WTC11 (cell line): ENCODE results near the gene PIGU. TPM values are rescaled to one million over a fixed set of nuclear protein-coding genes. Genes with fewer than 3 reads are reported as not detected.

Source experiments
- AR ChIP-seq: fragments of 250-450 bp; sonication (Bioruptor Pico); IDR thresholded peaks from 2 replicates; pipeline ENCODE4 v1.9.0; 2021; ENCODE audit warnings: mild to moderate bottlenecking
- E2F4 ChIP-seq: sonication (generic); formaldehyde crosslinking; IDR thresholded peaks from 2 replicates; pipeline ENCODE4 v1.8.1; 2022; ENCODE audit warnings: low read depth, mild to moderate bottlenecking, moderate library complexity, missing genetic modification reagents, borderline replicate concordance
- ESRRA ChIP-seq: sonication (generic); formaldehyde crosslinking; IDR thresholded peaks from 2 replicates; pipeline ENCODE4 v1.8.1; 2022; ENCODE audit warnings: mild to moderate bottlenecking, missing genetic modification reagents, borderline replicate concordance
- FOXJ3 ChIP-seq: sonication (generic); formaldehyde crosslinking; IDR thresholded peaks from 2 replicates; pipeline ENCODE4 v1.9.0; 2021; ENCODE audit warnings: missing genetic modification reagents, mild to moderate bottlenecking, borderline replicate concordance
- GTF2I ChIP-seq: fragments of 250-450 bp; sonication (Bioruptor Pico); conservative IDR thresholded peaks from 2 replicates; pipeline ENCODE4 v1.4.0; 2021; ENCODE audit warnings: mild to moderate bottlenecking
- IRF1 ChIP-seq: sonication (generic); formaldehyde crosslinking; IDR thresholded peaks from 2 replicates; pipeline ENCODE4 v1.8.0; 2023; ENCODE audit warnings: missing genetic modification reagents
- IRF2 ChIP-seq: sonication (generic); formaldehyde crosslinking; IDR thresholded peaks from 2 replicates; pipeline ENCODE4 v1.8.0; 2022; ENCODE audit warnings: low read depth, missing genetic modification reagents, borderline replicate concordance
- KAT7 ChIP-seq: sonication (generic); formaldehyde crosslinking; IDR thresholded peaks from 2 replicates; pipeline ENCODE4 v1.8.1; 2023; ENCODE audit warnings: missing genetic modification reagents, mild to moderate bottlenecking, borderline replicate concordance
- NR2C2 ChIP-seq: sonication (generic); formaldehyde crosslinking; IDR thresholded peaks from 2 replicates; pipeline ENCODE4 v1.8.0; 2022; ENCODE audit warnings: mild to moderate bottlenecking, missing genetic modification reagents
- OVOL2 ChIP-seq: fragments of 250-450 bp; sonication (Bioruptor Pico); IDR thresholded peaks from 2 replicates; pipeline ENCODE4 v1.9.0; 2021; ENCODE audit warnings: mild to moderate bottlenecking, borderline replicate concordance
- ZNF416 ChIP-seq: fragments of 250-450 bp; sonication (Bioruptor Pico); IDR thresholded peaks from 2 replicates; pipeline ENCODE4 v1.9.0; 2021; ENCODE audit warnings: mild to moderate bottlenecking, inconsistent platforms
- total RNA-seq: library from RNA; stranded (reverse); gene quantifications from 3 replicates; pipeline ENCODE4 v1.2.3, GENCODE V29; 2021
- TF ChIP-seq, protein P1 (sequence below): sonication (generic); formaldehyde crosslinking; IDR thresholded peaks from 2 replicates; pipeline ENCODE4 v1.8.0; 2023; ENCODE audit warnings: missing genetic modification reagents, mild to moderate bottlenecking, borderline replicate concordance
- TF ChIP-seq, protein P2 (sequence below): sonication (generic); formaldehyde crosslinking; IDR thresholded peaks from 2 replicates; pipeline ENCODE4 v1.8.0; 2022; ENCODE audit warnings: mild to moderate bottlenecking, missing genetic modification reagents
- TF ChIP-seq, protein P3 (sequence below): sonication (generic); formaldehyde crosslinking; IDR thresholded peaks from 2 replicates; pipeline ENCODE4 v1.8.1; 2023; ENCODE audit warnings: mild to moderate bottlenecking, missing genetic modification reagents
- TF ChIP-seq, protein P4 (sequence below): sonication (generic); formaldehyde crosslinking; IDR thresholded peaks from 2 replicates; pipeline ENCODE4 v1.8.1; 2022; ENCODE audit warnings: low read depth, missing genetic modification reagents, borderline replicate concordance

Gene PIGU
- total RNA-seq, 1 experiment from 2014 or later = 24.8 TPM

DNA sequence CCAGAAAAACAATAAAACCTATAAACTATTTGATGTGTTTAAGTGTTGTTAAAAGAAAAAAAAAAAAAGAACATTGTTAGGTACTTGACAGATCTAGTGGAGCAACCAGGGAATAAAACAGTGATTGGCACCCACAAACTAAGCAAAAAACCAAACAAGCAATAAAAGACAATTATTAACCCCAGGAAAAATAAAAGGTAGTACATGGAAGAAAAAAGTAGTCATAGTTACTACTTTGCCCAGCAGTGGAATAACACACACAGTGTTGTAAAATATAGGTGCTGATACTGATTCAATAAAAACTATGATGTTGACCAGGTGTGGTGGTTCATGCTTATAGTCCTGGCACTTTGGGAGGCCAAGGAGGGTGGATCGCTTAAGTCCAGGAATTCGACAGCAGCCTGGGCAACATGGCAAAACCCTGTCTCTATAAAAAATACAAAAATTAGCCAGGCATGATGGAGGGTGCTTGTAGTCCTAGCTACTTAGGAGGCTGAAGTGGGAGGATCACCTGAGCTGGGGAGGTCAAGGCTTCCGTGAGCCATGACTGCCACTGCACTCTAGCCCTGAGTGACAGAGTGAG, 43.9 kb downstream of the PIGU start (continued):
- TF ChIP-seq AR (CRISPR knock-in tag) (no peak), KAT7 (CRISPR knock-in tag) (no peak), IRF1 (CRISPR knock-in tag) (no peak), FOXJ3 (CRISPR knock-in tag) (no peak), ESRRA (CRISPR knock-in tag) (no peak), GTF2I (CRISPR knock-in tag) (no peak), IRF2 (no peak), E2F4 (no peak), OVOL2 (no peak), ZNF416 (no peak), NR2C2 (no peak)
- TF ChIP-seq, protein P1, sequence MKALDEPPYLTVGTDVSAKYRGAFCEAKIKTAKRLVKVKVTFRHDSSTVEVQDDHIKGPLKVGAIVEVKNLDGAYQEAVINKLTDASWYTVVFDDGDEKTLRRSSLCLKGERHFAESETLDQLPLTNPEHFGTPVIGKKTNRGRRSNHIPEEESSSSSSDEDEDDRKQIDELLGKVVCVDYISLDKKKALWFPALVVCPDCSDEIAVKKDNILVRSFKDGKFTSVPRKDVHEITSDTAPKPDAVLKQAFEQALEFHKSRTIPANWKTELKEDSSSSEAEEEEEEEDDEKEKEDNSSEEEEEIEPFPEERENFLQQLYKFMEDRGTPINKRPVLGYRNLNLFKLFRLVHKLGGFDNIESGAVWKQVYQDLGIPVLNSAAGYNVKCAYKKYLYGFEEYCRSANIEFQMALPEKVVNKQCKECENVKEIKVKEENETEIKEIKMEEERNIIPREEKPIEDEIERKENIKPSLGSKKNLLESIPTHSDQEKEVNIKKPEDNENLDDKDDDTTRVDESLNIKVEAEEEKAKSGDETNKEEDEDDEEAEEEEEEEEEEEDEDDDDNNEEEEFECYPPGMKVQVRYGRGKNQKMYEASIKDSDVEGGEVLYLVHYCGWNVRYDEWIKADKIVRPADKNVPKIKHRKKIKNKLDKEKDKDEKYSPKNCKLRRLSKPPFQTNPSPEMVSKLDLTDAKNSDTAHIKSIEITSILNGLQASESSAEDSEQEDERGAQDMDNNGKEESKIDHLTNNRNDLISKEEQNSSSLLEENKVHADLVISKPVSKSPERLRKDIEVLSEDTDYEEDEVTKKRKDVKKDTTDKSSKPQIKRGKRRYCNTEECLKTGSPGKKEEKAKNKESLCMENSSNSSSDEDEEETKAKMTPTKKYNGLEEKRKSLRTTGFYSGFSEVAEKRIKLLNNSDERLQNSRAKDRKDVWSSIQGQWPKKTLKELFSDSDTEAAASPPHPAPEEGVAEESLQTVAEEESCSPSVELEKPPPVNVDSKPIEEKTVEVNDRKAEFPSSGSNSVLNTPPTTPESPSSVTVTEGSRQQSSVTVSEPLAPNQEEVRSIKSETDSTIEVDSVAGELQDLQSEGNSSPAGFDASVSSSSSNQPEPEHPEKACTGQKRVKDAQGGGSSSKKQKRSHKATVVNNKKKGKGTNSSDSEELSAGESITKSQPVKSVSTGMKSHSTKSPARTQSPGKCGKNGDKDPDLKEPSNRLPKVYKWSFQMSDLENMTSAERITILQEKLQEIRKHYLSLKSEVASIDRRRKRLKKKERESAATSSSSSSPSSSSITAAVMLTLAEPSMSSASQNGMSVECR (CRISPR knock-in tag) = no peak
- TF ChIP-seq, protein P2, sequence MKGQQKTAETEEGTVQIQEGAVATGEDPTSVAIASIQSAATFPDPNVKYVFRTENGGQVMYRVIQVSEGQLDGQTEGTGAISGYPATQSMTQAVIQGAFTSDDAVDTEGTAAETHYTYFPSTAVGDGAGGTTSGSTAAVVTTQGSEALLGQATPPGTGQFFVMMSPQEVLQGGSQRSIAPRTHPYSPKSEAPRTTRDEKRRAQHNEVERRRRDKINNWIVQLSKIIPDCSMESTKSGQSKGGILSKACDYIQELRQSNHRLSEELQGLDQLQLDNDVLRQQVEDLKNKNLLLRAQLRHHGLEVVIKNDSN (CRISPR knock-in tag) = no peak
- TF ChIP-seq, protein P3, sequence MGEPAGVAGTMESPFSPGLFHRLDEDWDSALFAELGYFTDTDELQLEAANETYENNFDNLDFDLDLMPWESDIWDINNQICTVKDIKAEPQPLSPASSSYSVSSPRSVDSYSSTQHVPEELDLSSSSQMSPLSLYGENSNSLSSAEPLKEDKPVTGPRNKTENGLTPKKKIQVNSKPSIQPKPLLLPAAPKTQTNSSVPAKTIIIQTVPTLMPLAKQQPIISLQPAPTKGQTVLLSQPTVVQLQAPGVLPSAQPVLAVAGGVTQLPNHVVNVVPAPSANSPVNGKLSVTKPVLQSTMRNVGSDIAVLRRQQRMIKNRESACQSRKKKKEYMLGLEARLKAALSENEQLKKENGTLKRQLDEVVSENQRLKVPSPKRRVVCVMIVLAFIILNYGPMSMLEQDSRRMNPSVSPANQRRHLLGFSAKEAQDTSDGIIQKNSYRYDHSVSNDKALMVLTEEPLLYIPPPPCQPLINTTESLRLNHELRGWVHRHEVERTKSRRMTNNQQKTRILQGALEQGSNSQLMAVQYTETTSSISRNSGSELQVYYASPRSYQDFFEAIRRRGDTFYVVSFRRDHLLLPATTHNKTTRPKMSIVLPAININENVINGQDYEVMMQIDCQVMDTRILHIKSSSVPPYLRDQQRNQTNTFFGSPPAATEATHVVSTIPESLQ (CRISPR knock-in tag) = no peak
- TF ChIP-seq, protein P4, sequence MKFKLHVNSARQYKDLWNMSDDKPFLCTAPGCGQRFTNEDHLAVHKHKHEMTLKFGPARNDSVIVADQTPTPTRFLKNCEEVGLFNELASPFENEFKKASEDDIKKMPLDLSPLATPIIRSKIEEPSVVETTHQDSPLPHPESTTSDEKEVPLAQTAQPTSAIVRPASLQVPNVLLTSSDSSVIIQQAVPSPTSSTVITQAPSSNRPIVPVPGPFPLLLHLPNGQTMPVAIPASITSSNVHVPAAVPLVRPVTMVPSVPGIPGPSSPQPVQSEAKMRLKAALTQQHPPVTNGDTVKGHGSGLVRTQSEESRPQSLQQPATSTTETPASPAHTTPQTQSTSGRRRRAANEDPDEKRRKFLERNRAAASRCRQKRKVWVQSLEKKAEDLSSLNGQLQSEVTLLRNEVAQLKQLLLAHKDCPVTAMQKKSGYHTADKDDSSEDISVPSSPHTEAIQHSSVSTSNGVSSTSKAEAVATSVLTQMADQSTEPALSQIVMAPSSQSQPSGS (CRISPR knock-in tag) = no peak
